Endothelial cell of umbilical vein (primary cell): ENCODE data around the gene SEC22A. TPM values are rescaled to one million over a fixed set of nuclear protein-coding genes. Genes with fewer than 3 reads are reported as not detected.

ENCODE experiments used
- BruUV-seq: library from RNA; stranded (reverse); fragments of 400-500 nt; replicated peaks from 2 replicates; lab custom pipeline; 2021; lab: Mats Ljungman, UMichigan
- CTCF ChIA-PET: fragments of 300-600, 350-600 bp; sonication (Branson Sonifier 250); formaldehyde crosslinking; loops from one replicate; lab custom pipeline; 2021; ENCODE audit warnings: antibody characterized with exemption, inconsistent platforms; lab: Charles Lee
- POLR2A ChIA-PET: fragments of 300-600, 350-600 bp; sonication (Branson Sonifier 250); formaldehyde crosslinking; loops from one replicate; lab custom pipeline; 2021; ENCODE audit warnings: antibody characterized with exemption, inconsistent platforms; lab: Charles Lee
- DNase-seq: peaks from one replicate; pipeline ENCODE4 v3.0.0-alpha.2; 2011; ENCODE audit warnings: low read depth, low spot score
- FAIRE-seq: peaks from 2 replicates; lab custom pipeline; 2011; peaks lifted over from hg19 to GRCh38; lab: Jason Lieb, UNC
- H2AFZ ChIP-seq: 2 replicates; pipeline ENCODE4 v1.6.0; 2012; ENCODE audit warnings: low read depth, low read length, control low read depth, inconsistent platforms
- H3K27ac ChIP-seq: 2 replicates; pipeline ENCODE4 v1.5.1; 2011; ENCODE audit warnings: low read depth, mild to moderate bottlenecking, control low read depth, low read length, moderate library complexity; ENCODE audit not compliant: insufficient read depth
- H3K27me3 ChIP-seq, 2 experiments: 2 replicates each; pipeline versions ENCODE4 v1.6.0 to v1.6.1; 2011; ENCODE audit warnings: low read length in 2 of 2, mixed read lengths in 1 of 2; ENCODE audit not compliant: control insufficient read depth in 2 of 2, insufficient read depth in 2 of 2
- H3K36me3 ChIP-seq, 2 experiments: 2 replicates in 1 of 2; 3 replicates in 1 of 2; pipeline ENCODE4 v1.5.1; 2011; ENCODE audit warnings: low read length in 2 of 2, mild to moderate bottlenecking in 1 of 2, moderate library complexity in 1 of 2; ENCODE audit not compliant: control insufficient read depth in 2 of 2, insufficient read depth in 2 of 2; ENCODE audit errors: extremely low read depth in 1 of 2
- H3K4me1 ChIP-seq: 3 replicates; pipeline ENCODE4 v1.5.1; 2011; ENCODE audit warnings: mild to moderate bottlenecking, low read length; ENCODE audit not compliant: control insufficient read depth, insufficient read depth; ENCODE audit errors: extremely low read depth
- H3K4me2 ChIP-seq: 2 replicates; pipeline ENCODE4 v1.6.1; 2011; ENCODE audit warnings: low read length, control low read depth, mixed read lengths; ENCODE audit not compliant: insufficient read depth
- H3K4me3 ChIP-seq, 3 experiments: fragments of 200-600 bp in 1 of 3; sonication (generic), shearing (Covaris generic) in 1 of 3; replicated peaks in 1 of 3; 2 replicates each; pipeline ENCODE4 v1.5.1; 2011 to 2016; ENCODE audit warnings: control low read depth in 3 of 3, low read length in 3 of 3, mild to moderate bottlenecking in 2 of 3, inconsistent platforms in 1 of 3, low read depth in 1 of 3, moderate library complexity in 1 of 3; ENCODE audit not compliant: insufficient read depth in 1 of 3
- H3K79me2 ChIP-seq: 2 replicates; pipeline ENCODE4 v1.6.0; 2012; ENCODE audit warnings: low read length, inconsistent platforms; ENCODE audit not compliant: control insufficient read depth, insufficient read depth
- H3K9ac ChIP-seq: replicated peaks from 2 replicates; pipeline ENCODE3; 2011; ENCODE audit warnings: low read length, control low read depth; ENCODE audit not compliant: insufficient read depth; ENCODE audit errors: extremely low read depth
- H3K9me1 ChIP-seq: replicated peaks from 3 replicates; pipeline ENCODE4 v1.6.0; 2011; ENCODE audit warnings: mild to moderate bottlenecking, low read length; ENCODE audit not compliant: control insufficient read depth, insufficient read depth; ENCODE audit errors: extremely low read depth
- H3K9me3 ChIP-seq: replicated peaks from 2 replicates; pipeline ENCODE4 v1.5.1; 2012; ENCODE audit warnings: low read length, inconsistent platforms; ENCODE audit not compliant: control insufficient read depth, insufficient read depth
- H4K20me1 ChIP-seq: replicated peaks from 2 replicates; pipeline ENCODE3; 2011; ENCODE audit warnings: mild to moderate bottlenecking, low read length; ENCODE audit not compliant: control insufficient read depth, insufficient read depth; ENCODE audit errors: extremely low read depth
- EZH2 ChIP-seq: IDR thresholded peaks from 2 replicates; pipeline ENCODE4 v1.6.1; 2012; ENCODE audit warnings: borderline replicate concordance, low read depth, mild to moderate bottlenecking, moderate library complexity, low read length, inconsistent platforms; ENCODE audit not compliant: severe bottlenecking
- FOS ChIP-seq: IDR thresholded peaks from 2 replicates; pipeline ENCODE4 v1.6.1; 2011; ENCODE audit warnings: mild to moderate bottlenecking, low read length, moderate library complexity, borderline replicate concordance; ENCODE audit not compliant: insufficient read depth
- GATA2 ChIP-seq: IDR thresholded peaks from 2 replicates; pipeline ENCODE4 v1.7.0; 2011; ENCODE audit warnings: low read depth, mild to moderate bottlenecking, moderate library complexity, mixed read lengths, low read length; ENCODE audit not compliant: insufficient read length, insufficient read depth
- JUN ChIP-seq: IDR thresholded peaks from 2 replicates; pipeline ENCODE4 v1.6.1; 2011; ENCODE audit warnings: borderline replicate concordance, low read depth; ENCODE audit not compliant: insufficient read length, insufficient read depth
- MYC ChIP-seq: IDR thresholded peaks from one replicate; pipeline ENCODE4 v1.6.1; 2011; ENCODE audit warnings: mild to moderate bottlenecking, low read depth, low read length
- POLR2A ChIP-seq: IDR thresholded peaks from 2 replicates; pipeline ENCODE4 v1.6.1; 2012; ENCODE audit warnings: low read depth, mild to moderate bottlenecking, control low read depth, low read length
- POLR2AphosphoS5 ChIP-seq: IDR thresholded peaks from 2 replicates; pipeline ENCODE4 v1.6.1; 2012; ENCODE audit warnings: low read depth, mild to moderate bottlenecking, control low read depth, low read length, moderate library complexity; ENCODE audit not compliant: insufficient read depth
- dilution Hi-C: fragments of 300-500 bp; cut with MboI; formaldehyde crosslinking; loops from one replicate; pipeline ENCODE4 v1.15.0; 2019; ENCODE audit warnings: low sequenced_read_pairs; ENCODE audit not compliant: extremely low pct_ligation_motif_present
- intact Hi-C: fragments of 100-400 bp; cut with micrococcal nuclease; formaldehyde crosslinking; loops from one replicate; pipeline ENCODE4 v1.10.0; 2022
- polyA plus RNA-seq, 4 experiments: library from polyadenylated mRNA; depleted of rRNA in 3 of 4; stranded (reverse) in 3 of 4; unstranded in 1 of 4; fragments of >200 nt; gene quantifications; 2 replicates each; pipeline versions ENCODE4 v1.2.1 to v1.2.3, GENCODE V29; 2011 to 2012; ENCODE audit warnings: missing spikeins in 1 of 4
- total RNA-seq: library from RNA; stranded (reverse); gene quantifications from 2 replicates; pipeline ENCODE4 v1.2.3, GENCODE V29; 2021
- TF ChIP-seq, protein P1 (sequence below), 2 donors: IDR thresholded peaks; 1 replicate in 1 of 2; 2 replicates in 1 of 2; pipeline ENCODE4 v1.5.1; 2011; ENCODE audit warnings: low read length in 2 of 2, mild to moderate bottlenecking in 2 of 2, moderate library complexity in 2 of 2, control low read depth in 1 of 2, inconsistent platforms in 1 of 2, low read depth in 1 of 2; ENCODE audit not compliant: insufficient read depth in 1 of 2; ENCODE audit errors: extremely low read depth in 1 of 2
- TF ChIP-seq, protein P2 (sequence below): IDR thresholded peaks from 2 replicates; pipeline ENCODE4 v1.6.1; 2011; ENCODE audit not compliant: insufficient read depth, insufficient read length

Gene SEC22A
- total and polyA plus RNA-seq, 2 donors (not counting 3 experiments of a cell fraction or from before 2014, with no cell fraction given): 20.1 to 26.8 TPM

DNA sequence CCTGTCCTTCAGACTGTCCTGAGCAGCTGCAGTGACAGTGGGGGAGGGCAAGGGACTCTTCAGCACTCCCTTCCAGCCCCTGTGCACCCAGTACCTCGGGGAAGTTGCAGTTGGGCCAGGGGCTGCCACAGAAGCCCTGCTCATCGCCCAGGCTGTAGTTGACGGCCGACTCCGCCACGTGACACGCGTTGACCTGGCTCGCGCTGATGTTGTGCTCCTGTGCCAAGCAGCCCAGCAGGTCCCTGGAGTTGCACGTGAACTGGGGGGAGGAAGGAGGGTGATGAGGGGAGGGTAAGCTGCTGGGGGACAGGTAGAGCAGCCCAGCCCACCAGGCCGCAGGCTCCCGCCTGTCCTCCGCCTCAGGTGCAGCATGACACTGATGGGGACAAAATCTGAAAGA, 101.2 kb downstream of the SEC22A start:
- Histone ChIP-seq H3K9ac (no peak overlapping the region), H3K27ac (no peak overlapping the region), H3K79me2 (no peaks in the 10 kb centered on the region), H3K27me3 (no peaks in the 10 kb centered on the region), H3K9me3 (no peaks in the 10 kb centered on the region), H2AFZ (no peak overlapping the region), H4K20me1 (no peaks in the 10 kb centered on the region), H3K9me1 (no peaks in the 10 kb centered on the region), H3K4me2 (no peak overlapping the region), H3K4me3 (no peak overlapping the region), H3K36me3 (no peaks in the 10 kb centered on the region), H3K4me1 (no peaks in the 10 kb centered on the region)
- dilution Hi-C loops (no loop called here), intact Hi-C loops (no loop called here)
- TF ChIP-seq FOS: no peak
- no peak for TF ChIP-seq POLR2AphosphoS5
- no peak for TF ChIP-seq MYC
- TF ChIP-seq, protein P1, sequence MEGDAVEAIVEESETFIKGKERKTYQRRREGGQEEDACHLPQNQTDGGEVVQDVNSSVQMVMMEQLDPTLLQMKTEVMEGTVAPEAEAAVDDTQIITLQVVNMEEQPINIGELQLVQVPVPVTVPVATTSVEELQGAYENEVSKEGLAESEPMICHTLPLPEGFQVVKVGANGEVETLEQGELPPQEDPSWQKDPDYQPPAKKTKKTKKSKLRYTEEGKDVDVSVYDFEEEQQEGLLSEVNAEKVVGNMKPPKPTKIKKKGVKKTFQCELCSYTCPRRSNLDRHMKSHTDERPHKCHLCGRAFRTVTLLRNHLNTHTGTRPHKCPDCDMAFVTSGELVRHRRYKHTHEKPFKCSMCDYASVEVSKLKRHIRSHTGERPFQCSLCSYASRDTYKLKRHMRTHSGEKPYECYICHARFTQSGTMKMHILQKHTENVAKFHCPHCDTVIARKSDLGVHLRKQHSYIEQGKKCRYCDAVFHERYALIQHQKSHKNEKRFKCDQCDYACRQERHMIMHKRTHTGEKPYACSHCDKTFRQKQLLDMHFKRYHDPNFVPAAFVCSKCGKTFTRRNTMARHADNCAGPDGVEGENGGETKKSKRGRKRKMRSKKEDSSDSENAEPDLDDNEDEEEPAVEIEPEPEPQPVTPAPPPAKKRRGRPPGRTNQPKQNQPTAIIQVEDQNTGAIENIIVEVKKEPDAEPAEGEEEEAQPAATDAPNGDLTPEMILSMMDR (IDR thresholded peaks at IDR 0.05; ENCODE audit: extremely low read depth in 1 of 2, insufficient read depth in 1 of 2, low read depth in 1 of 2, low read length in 2 of 2): no peak
- no peak for TF ChIP-seq JUN
- TF ChIP-seq, protein P2, sequence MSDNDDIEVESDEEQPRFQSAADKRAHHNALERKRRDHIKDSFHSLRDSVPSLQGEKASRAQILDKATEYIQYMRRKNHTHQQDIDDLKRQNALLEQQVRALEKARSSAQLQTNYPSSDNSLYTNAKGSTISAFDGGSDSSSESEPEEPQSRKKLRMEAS: no peak
- no peak for TF ChIP-seq GATA2
- TF ChIP-seq POLR2A: no peak
- no peak for TF ChIP-seq EZH2
- ChIA-PET CTCF (interaction anchor here (1.4 to 1.6 kb wide), 2 partner anchors 17 to 27 kb away, joined by 3 to 4 read pairs; no protein-coding TSS in a partner anchor), POLR2A (no interaction called here)
- FAIRE-seq: no peak
- no peak for DNase-seq
- no TSS peak for BruUV-seq
